RWPE2 (cell line): Measurements from ENCODE around the gene HIVEP2.

Source experiments
- ATAC-seq: fragments of 200-7000 bp; cut with Tn5 transposase; 3 replicates; pipeline ENCODE4 v1.9.1; 2021; ENCODE audit warnings: low read depth
- DNase-seq: peaks from one replicate; pipeline ENCODE4 v3.0.0-alpha.2; 2020; ENCODE audit warnings: low spot score
- H3K27ac ChIP-seq: fragments of 450-650 bp; 2 replicates; pipeline ENCODE4 v1.5.1; 2017; ENCODE audit warnings: mild to moderate bottlenecking; ENCODE audit not compliant: poor library complexity, severe bottlenecking
- H3K27me3 ChIP-seq: fragments of 250-450 bp; sonication (Bioruptor Pico); 2 replicates; pipeline ENCODE4 v1.5.1; 2021; ENCODE audit warnings: mild to moderate bottlenecking, moderate library complexity; ENCODE audit not compliant: insufficient read depth, poor library complexity, severe bottlenecking
- H3K36me3 ChIP-seq: fragments of 250-450 bp; sonication (Bioruptor Pico); 2 replicates; pipeline ENCODE4 v1.5.1; 2020; ENCODE audit warnings: low read depth, mild to moderate bottlenecking, moderate library complexity
- H3K4me1 ChIP-seq: fragments of 250-450 bp; sonication (Bioruptor Pico); 2 replicates; pipeline ENCODE4 v1.5.1; 2021; ENCODE audit warnings: mild to moderate bottlenecking, moderate library complexity; ENCODE audit not compliant: insufficient read depth, poor library complexity, severe bottlenecking
- H3K4me3 ChIP-seq: fragments of 250-450 bp; sonication (Bioruptor Pico); 2 replicates; pipeline ENCODE4 v1.5.1; 2021; ENCODE audit warnings: mild to moderate bottlenecking, moderate library complexity; ENCODE audit not compliant: severe bottlenecking
- H3K9me3 ChIP-seq: fragments of 250-450 bp; sonication (Bioruptor Pico); 2 replicates; pipeline ENCODE4 v1.5.1; 2021; ENCODE audit warnings: mild to moderate bottlenecking, moderate library complexity; ENCODE audit not compliant: severe bottlenecking
- CTCF ChIP-seq: fragments of 450-650 bp; IDR thresholded peaks from one replicate; pipeline ENCODE4 v1.5.1; 2017; ENCODE audit warnings: mild to moderate bottlenecking, moderate library complexity; ENCODE audit not compliant: poor library complexity, severe bottlenecking

The HIVEP2 gene

GRCh38 chr6:142722841-142723240 is 222.1 kb downstream of the HIVEP2 start:
- no peaks in the 10 kb centered on the region for H3K4me1 ChIP-seq
- no peaks in the 10 kb centered on the region for H3K36me3 ChIP-seq
- H3K27me3 ChIP-seq, result no peaks in the 10 kb centered on the region
- DNase-seq (no peak), ATAC-seq (no peak)
- H3K9me3 ChIP-seq, result peaks cover 5% of the 10 kb centered on the region
- H3K4me3 ChIP-seq, result no peak overlapping the region
- H3K27ac ChIP-seq, result no peak overlapping the region
- no peak for TF ChIP-seq CTCF

- ATAC-seq (no peak), DNase-seq (no peak)
- TF ChIP-seq CTCF, result no peak
- no peaks in the 10 kb centered on the region for H3K27me3 ChIP-seq
- no peaks in the 10 kb centered on the region for H3K4me1 ChIP-seq
- H3K4me3 ChIP-seq, result no peak overlapping the region
- peaks cover 5% of the 10 kb centered on the region for H3K9me3 ChIP-seq
- no peaks in the 10 kb centered on the region for H3K36me3 ChIP-seq
- H3K27ac ChIP-seq, result no peak overlapping the region
These were observed 223.0 kb downstream of the HIVEP2 start for GRCh38 chr6:142722012-142722411.

- Histone ChIP-seq H3K4me1 (no peaks in the 10 kb centered on the region), H3K9me3 (peaks cover 5% of the 10 kb centered on the region), H3K27ac (no peak overlapping the region), H3K27me3 (no peaks in the 10 kb centered on the region), H3K4me3 (no peak overlapping the region), H3K36me3 (no peaks in the 10 kb centered on the region)
- DNase-seq, result no peak
- ATAC-seq, result no peak
- no peak for TF ChIP-seq CTCF
These were observed 223.6 kb downstream of the HIVEP2 start for GRCh38 chr6:142721215-142721920.

- Histone ChIP-seq H3K4me1 (no peaks in the 10 kb centered on the region), H3K27me3 (no peaks in the 10 kb centered on the region), H3K9me3 (peaks cover 5% of the 10 kb centered on the region), H3K4me3 (no peak overlapping the region), H3K27ac (no peak overlapping the region), H3K36me3 (no peaks in the 10 kb centered on the region)
- DNase-seq (no peak), ATAC-seq (no peak)
- no peak for TF ChIP-seq CTCF
These were observed 226.2 kb downstream of the HIVEP2 start for GRCh38 chr6:142718667-142719191.

GRCh38 chr6:142716097-142716496 is 228.9 kb downstream of the HIVEP2 start:
- no peaks in the 10 kb centered on the region for H3K4me1 ChIP-seq
- H3K36me3 ChIP-seq, result no peaks in the 10 kb centered on the region
- no peaks in the 10 kb centered on the region for H3K27me3 ChIP-seq
- TF ChIP-seq CTCF, result no peak
- H3K9me3 ChIP-seq, result peaks cover 5% of the 10 kb centered on the region
- no peak overlapping the region for H3K27ac ChIP-seq
- DNase-seq (no peak), ATAC-seq (no peak)
- no peak overlapping the region for H3K4me3 ChIP-seq
